Ureter (tissue), 1 donor: Measurements from ENCODE around the gene UBALD2. TPM values are rescaled to one million over a fixed set of nuclear protein-coding genes. Genes with fewer than 3 reads are reported as not detected.
"Not testable (repeated sequence)": the region's sequence is repeated elsewhere in the genome, so short reads cannot be mapped to it uniquely, and the experiment has no call there.

Source experiments
- DNase-seq: peaks from one replicate; pipeline ENCODE4 v3.0.0-alpha.2; 2020; ENCODE audit warnings: low spot score
- total RNA-seq: library from RNA; stranded (reverse); gene quantifications from one replicate; pipeline ENCODE4 v1.2.4, GENCODE V29; 2023
- donor health status: DM: yes; HTN: yes; CAD: no.

UBALD2 gene
- total RNA-seq, 1 donor from 2014 or later: 89.1 TPM

DNA sequence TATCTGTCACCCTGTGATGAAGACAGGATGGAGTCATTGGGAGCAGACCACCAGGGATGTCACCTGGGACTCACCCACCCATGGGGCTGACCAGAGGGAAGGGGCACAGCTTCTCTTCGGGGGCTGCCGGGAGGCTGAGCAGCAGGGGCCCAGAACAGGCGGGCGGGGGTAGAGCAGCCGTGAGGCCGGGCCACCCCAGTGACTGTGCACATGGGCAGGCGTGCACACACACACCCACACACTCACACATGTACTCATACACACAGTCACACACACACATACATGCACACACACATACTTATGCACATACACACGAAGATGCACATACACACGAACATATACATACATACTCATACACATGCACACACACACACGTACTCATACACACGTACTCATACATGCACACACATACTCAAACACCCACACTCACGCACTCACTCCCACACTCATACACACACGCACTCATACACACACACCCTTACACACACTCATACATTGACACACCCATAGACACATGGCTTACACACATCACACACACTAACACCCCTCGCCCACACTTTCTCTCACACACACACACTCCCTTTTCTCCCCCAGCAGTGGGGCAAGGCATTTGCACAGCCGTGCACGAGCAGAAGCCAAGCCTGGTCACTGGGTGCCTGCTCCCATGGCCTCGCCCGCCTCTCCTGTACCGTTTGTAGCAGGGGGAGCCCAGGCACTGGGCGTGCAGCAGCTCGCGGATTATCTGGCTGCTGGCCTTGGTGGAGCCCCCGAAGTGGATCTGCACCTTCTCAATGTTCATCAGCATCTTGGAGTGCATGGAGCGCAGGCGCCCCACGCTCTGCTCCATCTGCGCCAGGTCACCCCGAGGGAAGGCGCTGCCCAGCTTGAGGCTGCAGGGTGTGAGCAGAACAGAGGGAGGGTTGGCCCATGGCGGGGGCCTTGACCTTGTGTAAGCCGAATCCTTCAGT lies 12.4 kb downstream of the UBALD2 start:
- DNase-seq: no peak

DNA sequence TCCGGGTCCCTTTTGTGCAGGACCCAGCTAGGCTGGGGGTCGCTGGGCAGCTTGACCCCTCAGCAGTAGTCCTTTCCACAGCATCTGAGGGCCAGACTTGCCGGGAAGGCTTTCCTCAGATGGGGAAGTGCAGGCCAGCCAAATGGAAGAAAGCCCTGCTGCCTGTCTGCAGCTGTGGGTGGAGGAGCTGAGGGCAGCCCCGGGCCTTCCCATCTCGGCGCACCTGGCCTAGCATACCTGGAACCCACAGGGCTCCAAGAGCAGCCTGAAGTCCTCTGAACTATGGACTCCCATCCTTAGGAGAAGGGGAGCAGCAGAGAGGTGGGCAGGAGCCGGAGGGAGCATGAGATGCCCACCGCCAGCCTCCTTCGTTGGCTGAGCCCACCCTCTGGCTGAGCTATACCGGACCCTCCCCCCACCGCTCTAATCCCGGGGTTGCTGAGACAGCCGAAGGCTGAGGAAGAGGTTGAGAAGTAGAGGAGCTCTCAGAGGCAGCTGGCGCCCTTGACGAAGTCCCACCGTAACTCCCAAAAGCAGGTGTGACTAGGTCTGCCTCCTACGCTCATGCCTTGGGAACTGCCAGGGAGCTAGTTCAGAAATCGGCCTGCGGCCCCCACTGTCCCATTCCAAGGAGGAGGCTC lies 13.2 kb downstream of the UBALD2 start:
- DNase-seq: no peak

DNA sequence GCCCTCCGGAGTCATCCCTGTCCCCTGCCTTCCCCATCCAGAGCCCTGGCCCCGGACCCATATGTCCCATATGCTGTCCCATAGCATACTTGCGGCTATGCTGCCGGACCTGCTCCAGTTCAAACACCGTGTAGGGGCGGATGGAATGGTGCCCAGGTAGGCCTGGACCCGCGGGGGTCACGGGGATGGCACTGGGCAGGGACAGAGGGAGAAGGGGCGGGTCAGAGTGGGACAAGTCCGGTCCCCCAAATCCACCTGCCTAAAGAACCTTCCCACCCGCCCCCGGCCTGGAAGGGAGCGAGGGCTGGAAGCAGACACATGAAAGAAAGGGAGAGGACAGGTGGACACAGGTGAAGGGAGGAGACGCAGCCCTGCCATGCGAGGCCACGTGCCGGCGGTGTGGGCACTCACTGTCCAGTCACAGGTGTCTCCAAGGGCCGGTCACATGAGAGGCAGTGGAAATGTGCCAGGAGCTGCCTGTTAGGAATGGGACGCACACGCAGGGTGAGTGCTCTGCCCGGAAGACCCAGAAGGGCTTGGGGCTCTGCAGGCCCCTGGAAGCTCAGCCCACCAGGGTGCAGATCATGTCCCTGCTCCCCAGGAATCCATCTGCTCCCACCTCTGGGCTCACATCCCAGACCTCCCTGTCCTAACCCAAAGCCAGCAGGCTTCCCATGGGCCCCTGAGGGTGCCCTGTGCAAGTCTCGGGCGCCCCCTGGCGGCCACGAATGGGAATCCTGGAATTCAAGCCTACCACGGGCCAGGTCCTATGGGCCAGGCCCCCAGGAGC lies 14.0 kb downstream of the UBALD2 start:
- DNase-seq: peak; percentile 88

DNA sequence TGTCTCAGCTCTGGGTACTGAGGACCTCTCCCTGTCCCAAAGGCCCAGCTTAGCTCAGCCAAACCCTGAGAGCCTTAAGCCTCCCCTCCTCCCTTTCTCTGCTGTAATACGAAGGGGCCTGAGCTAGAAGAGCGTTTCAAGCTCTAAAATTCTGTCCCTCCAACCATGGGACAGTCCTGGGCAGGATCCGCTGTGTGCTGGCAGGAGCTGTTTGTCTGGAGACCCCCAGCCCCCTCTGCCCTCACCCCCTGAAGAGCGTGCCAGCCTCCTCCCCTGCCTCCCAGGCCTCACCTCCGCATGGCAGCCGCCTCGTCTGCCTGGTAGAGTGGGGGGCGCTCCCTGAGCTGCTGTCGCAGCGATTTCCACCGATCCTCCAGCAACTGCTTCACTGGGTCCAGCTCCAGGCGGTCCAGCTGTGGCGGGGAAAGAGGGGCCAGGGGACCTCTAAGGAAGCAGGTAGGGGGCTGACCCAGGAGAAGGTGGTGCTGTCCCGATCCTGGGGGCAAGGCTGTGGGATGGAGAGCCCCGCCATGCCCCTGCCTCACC lies 14.7 kb downstream of the UBALD2 start:
- no peak for DNase-seq

DNA sequence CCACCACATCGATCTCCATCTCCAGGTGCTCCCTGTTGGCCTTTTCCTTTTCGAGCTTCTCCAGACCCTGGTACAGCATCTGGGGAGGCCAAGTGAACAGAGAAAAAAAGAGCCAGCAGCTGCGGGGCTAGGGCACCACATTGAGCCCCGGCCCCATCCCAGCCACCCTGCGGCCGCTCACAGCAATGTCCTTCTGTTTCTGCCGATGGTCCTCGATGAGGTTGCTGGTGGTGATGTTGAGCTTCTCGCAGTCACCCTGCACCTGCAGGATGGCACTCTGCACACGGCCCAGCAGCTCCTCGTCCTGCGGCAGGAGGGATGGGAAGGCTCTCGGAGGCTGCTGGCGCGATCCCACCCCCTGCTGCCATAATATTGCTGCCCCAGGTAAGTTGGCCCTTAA lies 15.5 kb downstream of the UBALD2 start:
- DNase-seq: no peak

DNA sequence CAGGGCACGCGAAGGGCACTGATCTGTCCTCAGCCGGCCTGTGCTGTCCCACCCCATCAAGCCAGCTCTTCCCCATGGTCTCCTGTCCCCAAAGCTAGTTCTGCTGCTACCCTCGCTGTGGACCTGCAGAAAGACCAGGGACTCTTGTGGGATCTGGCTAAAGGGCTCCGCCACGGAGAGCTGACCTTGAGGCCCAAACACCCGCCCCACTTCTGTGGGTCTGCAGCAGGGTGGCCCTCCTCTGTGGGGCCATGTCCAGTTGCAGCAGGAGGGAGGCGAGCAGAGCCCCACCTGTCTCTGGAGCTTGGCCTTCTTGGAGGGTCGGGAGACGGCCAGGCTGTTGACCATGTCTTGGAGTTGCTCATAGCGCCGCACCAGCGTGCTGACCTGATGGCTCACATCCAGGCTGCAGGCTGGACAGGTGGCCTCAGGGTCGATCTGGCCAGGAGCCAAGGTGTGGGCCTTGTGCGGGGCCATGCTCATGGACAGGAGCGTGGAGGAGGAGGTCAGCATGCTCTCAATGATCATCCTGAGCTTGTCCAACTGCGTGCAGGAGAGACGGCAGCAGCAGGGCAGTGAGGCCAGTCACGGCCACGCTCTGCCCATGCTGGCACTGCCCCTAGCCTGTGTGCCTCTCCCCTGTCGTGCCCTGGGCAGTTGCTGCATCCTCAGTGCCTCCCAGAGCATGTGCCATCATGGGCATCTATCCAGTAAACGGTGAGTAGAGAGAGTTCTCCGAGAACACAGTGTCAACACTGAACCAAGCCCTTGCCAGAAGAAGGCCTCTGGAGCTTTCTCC lies 16.6 kb downstream of the UBALD2 start:
- no peak for DNase-seq

DNA sequence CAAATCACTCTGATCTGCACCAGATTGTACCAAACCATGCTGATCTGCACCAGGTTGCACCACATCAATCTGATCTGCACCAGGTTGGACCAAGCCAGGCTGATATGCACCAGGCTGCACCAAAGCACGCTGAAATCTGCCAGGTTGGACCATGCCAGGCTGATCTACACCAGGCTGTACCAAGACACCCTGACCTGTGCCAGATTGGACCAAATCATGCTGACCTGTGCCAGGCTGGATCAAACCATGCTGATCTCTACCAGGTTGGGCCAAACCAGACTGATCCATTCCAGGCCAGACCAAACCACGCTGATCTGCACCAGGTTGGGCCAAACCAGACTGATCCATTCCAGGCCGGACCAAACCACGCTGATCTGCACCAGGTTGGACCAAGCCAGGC lies 27.4 kb downstream of the UBALD2 start:
- DNase-seq: no peak

DNA sequence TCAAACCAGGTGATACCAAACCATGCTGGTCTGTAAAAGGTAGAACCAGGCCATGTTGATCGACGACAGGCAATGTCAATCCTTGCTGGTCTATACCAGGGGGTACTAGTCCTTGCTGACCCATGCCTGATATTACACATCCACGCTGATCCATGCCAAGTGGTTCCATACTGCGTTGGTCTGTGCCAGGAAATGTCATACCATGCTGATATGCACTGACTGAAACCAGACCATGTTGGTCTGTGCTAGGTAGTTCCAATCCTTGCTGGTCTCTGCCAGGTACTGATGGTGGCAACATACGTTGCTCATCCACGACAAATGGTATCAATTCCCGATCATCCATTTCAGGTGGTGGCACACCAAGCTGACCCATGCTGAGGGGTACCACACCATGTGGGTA lies 28.0 kb downstream of the UBALD2 start:
- no peak for DNase-seq

DNA sequence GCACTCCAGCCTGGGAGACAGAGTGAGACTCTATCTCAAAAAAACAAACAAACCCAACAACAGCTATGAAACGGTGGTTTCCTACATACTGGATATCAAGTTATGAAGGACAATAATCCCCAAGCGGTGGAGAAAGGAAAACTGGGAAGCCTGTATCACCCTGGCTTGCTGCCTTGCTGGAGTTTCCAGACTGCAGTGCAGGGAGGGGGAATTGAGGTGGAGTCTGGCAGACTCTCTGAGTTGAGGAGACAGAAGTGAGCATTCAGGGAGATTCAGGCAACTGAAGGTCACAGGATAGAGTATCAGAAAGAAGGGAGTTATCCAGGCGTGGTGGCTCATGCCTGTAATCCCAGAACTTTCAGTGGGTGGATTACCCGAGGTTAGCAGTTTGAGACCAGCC lies 31.0 kb downstream of the UBALD2 start:
- no peak for DNase-seq

DNA sequence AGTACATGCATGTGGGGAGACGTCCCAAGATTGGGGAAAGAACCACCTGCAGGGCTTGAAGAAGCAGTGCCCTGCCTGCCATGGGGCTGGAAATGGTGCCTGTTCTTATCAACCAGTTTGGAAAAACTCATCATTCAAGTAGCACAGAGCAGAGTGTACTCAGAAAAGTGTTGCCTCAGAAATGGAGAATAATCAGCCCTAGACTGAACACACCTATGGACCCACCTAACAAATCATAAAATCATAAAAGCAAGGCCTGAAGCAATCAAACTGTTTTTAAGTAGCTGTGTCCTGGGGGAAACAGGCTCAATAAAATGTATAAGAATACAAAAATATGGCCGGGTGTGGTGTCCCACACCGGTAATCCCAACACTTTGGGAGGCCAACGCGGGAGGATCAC lies 31.7 kb downstream of the UBALD2 start:
- DNase-seq: no peak

DNA sequence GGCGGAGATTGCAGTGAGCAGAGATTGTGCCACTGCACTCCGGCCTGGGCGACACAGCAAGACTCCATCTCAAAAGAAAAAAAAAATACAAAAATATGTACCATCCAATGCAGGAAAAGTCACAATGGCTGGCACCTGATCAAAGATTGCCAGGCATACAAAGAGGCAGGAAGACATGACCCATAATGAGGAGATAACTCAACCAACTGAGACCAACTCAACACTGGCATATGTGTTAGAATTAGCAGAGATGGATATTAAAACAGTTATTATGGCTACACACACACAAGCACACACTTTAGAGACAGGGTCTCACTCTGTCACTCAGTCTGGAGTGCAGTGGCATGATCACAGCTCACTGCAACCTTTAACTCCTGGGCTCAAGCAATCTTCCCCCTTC lies 32.3 kb downstream of the UBALD2 start:
- no peak for DNase-seq

DNA sequence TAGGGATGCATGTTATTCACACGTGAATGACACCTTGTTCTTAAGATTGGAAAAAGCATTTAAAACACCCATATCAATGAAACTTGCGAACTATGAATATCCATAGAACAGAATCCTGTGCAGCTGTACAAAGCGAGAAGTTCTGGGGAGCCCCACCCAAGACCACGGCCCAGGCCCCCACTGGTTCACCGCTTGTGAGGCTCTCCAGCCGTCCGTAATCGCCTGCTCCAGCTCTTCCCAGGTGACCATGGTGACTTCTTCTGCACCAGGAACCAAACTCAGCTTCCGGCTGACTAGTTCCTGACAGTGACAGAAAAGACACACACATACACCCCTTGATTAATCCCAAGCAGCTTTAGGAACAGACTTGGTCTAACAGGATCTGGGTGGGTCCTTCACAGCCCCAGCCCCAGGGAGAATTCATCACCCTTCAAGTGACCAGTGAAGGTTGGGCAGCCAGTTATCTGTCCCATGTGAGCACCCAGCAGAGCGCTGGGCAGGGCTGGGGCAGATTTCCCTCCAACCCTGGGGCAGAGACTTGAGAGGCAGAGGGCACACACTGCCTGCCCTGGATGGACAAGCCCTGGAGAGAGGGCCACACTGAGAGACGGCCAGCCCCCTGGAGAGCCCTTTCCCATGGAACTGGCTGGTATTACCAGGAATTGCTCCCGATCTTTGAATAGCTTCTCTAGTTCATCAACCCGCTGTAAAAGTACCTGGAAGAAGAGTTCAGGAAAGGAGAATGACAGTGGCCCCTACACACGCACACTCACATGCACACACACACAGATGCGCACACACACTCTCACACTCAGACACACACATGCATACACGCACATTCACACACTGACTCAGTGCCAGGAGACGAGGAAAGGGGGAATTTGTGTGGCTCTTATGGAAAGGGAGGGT lies 39.3 kb downstream of the UBALD2 start:
- DNase-seq: no peak

DNA sequence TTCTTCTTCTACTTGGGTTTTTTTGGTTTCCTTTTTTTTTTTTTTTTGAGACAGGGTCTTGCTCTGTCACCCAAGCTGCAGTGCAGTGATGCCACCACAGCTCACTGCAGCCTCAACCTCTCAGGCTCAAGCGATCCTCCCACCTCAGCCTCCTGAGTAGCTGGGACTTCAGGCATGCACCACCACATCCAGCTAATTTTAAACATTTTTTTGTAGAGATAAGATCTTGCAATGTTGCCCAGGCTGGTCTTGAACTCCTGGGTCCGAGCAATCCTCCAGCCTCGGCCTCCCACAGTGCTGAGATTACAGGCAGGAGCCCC lies 39.9 kb downstream of the UBALD2 start:
- not testable (repeated sequence) for DNase-seq

DNA sequence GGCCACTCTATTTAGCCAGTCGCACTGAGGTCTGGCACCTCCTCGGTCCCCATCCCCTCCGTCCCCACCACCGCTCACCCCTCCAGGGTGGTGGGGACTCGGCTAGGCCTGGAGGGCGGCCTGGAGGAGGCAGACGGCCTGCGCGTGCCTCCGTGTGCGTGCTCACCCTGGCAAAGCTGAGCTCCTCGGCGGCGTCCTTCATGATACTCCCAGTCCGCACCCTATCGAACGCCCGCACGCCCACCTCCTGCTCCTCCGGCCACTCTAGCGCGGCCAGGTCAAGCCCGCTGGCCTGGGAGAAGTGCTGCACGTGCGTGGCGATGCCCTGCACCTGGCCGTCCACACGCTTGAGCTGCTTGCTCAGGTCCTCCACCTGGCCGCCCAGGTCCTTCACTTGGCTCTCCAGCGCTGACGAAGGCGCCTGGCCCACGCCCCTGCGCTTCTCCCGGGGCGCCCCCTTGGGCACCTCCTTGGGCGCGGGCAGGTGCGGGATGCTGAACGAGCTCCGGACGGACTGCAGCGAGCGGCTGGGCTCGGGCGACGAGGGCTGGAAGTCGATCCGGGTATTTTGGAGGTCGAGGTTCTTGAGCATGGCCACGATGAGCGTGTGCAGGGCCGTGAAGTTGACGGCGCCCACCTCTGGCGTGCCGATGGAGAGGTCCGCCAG lies 42.3 kb downstream of the UBALD2 start:
- DNase-seq: no peak

DNA sequence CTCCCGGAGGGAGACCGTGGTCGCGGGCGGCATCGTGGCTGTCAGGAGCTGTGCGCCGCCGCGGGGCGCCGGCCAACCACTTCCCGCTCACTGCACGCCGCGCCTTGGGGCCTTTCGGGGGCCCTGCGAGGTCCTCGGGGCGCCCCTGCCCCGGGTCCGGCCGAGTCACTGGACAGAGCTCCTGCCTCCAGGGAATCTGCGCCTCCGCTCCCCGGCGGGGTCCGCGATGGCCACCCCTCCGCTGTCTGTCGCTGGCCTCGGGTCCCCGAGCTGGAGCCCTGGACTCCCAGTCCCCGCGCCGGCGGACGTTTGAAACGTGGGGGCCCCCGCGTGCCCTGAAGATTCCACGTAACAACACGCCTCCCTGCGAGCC lies 42.8 kb downstream of the UBALD2 start, which contains the start of gene QRICH2:
TSS of gene QRICH2 (minus strand) at position 311 of the 373 bp plus-strand sequence. CDS start at position 33, 278 bp downstream.
- no peak for DNase-seq

DNA sequence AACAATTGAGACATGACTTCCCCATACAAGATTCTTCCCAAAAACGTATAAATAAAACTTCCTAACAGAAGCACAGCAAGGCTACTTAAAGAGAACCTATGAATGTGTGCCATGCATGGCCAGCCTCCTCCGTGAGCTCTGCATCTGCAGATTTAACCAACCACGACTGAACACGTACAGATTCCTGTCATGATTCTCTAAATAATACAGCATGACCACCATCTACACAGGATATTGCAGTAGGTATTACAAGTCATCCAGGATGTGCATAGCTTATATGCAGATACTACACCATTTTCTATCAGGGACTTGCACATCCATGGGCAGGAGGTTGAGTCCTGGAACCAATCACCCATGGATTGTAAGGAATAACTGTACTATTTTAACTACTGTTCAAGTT lies 44.3 kb downstream of the UBALD2 start:
- DNase-seq: no peak

DNA sequence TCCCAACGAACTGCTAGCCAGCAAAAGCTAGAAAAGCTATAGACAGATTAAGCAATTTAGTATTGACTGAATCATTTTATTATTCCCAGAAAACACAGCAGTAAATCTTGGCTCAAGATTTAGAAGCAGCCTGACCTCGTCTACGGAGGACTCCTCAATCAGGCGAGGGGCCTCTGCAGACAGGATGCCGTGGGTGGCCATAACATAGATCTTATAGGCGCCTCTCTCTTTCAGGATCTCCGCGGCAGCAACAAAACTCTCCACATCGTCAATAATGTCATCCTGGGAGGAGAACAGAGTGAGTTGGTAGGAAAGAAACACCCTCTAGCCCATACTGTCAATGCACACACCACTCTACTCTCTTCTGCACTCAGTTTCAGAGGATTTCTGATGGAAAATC lies 47.6 kb downstream of the UBALD2 start:
- no peak for DNase-seq

DNA sequence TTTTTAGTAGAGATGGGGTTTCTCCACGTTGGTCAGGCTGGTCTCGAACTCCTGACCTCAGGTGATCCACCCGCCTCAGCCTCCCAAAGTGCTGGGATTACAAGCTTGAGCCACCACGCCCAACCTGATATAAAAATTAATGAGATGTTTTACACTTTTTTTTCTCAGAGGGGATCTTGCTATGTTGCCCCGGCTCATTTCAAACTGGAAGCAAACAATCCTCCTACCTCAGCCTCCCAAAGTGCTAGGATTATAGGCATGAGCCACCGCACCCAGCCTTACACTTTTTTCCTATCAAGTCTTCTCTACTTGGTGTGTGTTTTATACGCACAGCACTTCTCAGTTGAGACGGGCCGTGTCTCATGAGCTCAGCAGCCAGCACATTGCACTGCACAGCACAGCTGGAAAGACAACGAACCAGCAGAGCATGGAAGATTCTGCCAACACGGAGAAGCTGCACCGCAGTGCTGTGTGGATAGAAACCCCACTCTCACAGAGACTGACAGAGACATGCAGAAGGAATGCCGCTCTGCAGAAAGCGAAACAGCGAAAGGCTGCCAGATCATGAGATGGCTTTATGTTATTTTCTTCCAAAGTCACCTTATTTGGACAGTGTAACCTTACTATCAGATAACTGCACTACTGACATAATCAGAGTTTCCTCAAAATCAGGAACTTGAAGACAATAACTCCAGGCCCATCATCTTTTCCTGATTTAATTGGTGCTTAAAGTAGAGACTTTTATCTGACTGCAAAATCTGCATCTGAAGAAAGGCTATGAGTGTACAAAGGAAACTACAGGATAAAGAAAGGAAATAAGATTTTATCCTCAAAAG lies 49.5 kb downstream of the UBALD2 start:
- DNase-seq: peak; percentile 52

DNA sequence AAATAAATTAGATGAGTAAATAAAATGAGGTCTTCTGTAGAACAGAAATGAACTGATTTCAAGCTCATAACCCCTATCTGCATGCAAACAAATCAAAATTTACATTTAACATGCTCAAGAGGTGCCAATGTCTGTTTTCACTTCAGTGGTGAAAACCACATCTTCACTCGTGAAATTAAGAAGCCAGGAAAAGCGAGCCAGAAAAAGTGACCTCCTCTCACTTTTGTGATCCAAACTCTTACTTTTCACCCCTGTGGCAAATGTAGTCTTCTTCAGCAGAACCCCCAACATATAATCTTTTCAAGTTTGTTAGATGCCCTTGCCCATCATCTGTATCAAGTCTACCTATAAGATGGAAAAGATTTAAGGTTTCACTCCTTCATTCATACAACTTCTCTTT lies 52.4 kb downstream of the UBALD2 start:
- DNase-seq: no peak
